GM10266 (cell line): ENCODE measurements around the gene ZNF841.
A peak's percentile ranks its signal among the peaks of the same experiment; 100 is the strongest.

ENCODE experiments used
- DNase-seq: peaks from one replicate; pipeline ENCODE4 v3.0.0; 2012; ENCODE audit errors: extremely low spot score
- TF ChIP-seq, protein P1 (sequence below): IDR thresholded peaks from 2 replicates; pipeline ENCODE4 v1.5.1; 2012; ENCODE audit warnings: mild to moderate bottlenecking, low read depth; ENCODE audit not compliant: control insufficient read depth, insufficient read depth; ENCODE audit errors: missing control alignments

The ZNF841 gene

DNA sequence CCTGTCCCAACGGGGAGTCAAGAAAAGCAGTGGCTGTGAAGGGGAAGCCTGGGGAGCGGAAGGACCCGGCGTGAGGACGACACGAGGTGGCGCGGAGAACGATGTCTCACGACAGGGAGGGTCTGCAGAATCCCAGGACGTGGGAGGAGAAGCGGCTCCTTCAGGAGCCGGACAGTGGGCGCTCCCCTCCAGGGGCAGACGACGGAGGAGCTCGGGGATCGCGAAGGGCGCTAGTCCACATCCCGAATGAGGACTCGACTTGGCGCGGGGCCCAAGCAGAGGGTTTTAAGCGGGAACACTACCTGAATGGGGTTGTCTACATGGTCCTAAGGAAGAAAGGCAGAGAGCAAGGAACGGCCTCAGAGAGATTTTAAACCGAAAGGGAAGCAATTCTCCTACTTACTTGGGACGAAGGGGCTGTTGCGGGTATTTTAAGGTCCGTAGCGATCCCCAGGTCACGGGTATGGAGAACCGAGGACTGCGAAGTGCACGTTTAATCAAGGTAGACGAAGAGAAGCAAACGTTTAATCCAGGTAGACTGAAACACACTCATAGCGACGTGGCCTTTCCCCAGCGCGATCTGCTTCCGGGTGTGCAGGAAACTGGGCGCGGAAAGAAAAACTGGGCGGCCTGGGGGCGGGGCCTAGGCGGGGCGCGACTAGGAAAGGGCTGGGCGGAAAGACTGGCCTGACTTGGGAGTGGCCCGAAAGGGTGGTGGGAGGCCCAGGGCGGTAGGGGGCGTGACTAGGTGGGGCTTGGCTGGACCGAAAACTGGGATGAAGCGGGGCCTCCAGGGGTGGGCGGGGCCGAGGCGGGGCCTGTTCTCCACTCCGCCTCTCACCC, at the start of gene ZNF841:
Gene ZNF841, minus strand, starts transcription at position 594 of the 843 bp plus-strand sequence. CDS start 10,964 bp downstream, outside the sequence.
- TF ChIP-seq, protein P1, sequence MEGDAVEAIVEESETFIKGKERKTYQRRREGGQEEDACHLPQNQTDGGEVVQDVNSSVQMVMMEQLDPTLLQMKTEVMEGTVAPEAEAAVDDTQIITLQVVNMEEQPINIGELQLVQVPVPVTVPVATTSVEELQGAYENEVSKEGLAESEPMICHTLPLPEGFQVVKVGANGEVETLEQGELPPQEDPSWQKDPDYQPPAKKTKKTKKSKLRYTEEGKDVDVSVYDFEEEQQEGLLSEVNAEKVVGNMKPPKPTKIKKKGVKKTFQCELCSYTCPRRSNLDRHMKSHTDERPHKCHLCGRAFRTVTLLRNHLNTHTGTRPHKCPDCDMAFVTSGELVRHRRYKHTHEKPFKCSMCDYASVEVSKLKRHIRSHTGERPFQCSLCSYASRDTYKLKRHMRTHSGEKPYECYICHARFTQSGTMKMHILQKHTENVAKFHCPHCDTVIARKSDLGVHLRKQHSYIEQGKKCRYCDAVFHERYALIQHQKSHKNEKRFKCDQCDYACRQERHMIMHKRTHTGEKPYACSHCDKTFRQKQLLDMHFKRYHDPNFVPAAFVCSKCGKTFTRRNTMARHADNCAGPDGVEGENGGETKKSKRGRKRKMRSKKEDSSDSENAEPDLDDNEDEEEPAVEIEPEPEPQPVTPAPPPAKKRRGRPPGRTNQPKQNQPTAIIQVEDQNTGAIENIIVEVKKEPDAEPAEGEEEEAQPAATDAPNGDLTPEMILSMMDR, result no peak
- peak; percentile 82 for DNase-seq

DNA sequence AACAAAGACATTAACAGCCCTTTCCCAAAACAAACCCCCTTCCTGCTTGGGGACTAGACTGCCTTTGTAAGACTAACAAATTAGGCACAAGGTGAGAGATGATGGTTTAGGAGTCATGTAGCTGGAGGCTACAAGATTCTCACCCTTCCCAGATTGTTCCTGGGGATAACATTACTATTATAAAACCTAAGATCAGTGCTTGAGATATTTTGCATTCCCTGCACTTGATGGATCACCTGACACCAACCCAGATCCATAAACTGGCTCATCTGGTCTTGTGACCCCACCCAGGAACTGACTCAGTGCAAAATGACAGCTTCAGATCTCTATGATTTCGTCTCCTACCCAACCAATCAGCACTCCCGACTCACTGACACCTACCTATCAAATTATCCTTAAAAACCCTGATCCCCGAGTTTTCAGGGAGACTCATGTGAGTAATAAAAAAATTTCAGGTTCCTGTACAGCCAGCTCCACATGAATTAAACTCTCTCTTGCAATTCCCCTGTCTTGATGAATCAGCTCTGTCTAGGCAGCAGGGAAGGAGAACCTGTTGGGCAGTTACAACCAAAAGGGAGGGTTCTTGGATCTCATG, 46.5 kb upstream of the ZNF841 start:
- TF ChIP-seq, protein P1, result no peak
- no peak for DNase-seq

DNA sequence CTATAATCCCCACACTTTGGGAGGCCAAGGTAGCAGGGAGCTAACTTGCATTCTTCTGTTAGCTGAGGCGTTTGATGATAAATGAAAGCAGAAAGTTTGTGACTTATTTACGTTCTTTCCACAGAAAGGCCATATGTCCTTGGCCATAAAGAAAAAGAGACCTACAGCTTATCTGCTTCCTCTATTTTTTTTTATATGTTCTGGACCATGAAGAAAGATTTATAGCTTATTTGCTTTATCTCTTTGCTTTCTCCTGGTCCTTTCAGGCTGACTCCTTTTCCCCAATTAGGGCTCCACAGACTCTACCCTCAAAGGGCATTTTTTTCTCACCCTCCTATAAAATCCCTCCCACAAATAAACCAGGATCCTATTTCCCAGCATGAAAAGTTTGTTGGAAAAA, 45.6 kb upstream of the ZNF841 start:
- TF ChIP-seq, protein P1, result no peak
- no peak for DNase-seq

DNA sequence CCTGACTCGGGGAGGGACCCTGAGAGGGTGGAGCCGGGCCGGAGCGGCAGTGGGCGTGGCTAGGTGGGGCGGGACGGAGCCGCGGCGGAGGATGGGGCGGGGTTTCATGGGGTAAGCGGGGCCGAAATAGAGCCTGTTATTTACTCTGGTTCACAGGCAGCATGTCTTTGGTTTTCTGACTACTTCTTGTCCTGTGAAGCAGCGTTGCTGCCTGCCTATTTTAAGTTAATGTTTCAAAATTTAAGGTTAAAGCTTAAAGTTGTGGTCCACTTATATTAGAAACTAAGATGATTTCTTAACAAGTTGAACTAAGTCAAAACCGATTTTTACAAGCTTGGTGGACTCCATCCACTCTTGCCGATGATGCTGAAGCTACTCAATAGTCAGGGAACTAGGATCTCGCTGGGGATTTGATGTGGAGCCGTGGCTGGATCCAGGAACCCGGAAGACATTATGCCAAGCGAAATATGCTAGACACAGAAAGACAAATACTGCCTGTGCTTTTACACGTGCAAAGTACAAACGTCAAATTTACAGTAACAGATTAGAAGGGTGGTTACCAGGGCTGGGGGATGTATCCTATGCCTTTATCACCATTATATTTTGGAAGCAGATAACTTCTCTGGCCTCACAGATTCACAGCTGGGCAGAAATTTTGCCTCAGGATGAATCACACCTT, 44.6 kb upstream of the ZNF841 start:
- TF ChIP-seq, protein P1, result no peak
- DNase-seq, result peak; percentile 94

DNA sequence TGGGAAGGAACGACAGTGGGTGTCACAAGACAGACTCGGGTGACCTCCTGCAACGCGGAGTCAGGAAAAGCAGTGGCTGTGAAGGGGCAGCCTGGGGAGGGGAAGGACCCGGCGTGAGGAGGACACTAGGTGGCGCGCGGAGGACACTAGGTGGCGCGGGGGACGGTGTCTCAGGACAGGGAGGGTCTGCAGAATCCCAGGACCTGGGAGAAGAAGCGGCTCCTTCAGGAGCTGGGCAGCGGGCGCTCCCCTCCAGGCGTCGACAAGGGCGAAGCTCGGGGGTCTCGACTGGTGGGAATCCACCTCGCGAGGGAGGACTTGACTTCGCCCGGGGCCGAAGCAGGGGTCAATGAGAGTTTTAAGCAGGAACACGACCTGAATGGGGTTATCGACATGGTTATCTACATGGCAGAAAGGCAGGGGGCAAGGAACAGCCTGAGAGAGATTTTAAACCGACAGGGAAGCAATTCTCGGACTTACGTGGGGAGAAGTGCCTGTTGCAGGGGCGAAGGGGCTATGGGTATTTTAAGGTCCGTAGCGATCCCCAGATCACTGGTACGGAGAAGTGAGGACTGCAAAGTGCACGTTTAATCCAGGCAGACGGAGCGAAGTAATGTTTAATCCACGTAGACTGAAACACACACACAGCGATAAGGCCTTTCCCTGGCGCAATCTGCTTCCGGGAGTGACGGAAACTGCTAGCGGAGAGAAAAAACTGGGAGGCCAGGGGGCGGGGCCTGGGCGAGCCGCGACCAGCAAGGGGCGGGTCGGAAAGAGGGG, 43.9 kb upstream of the ZNF841 start, which contains the start of gene ZNF616:
Gene ZNF616, minus strand, starts transcription at position 687 of the 780 bp plus-strand sequence. CDS start 9,426 bp downstream, outside the sequence.
- TF ChIP-seq, protein P1, result peak; percentile 98
- peak; percentile 74 for DNase-seq

DNA sequence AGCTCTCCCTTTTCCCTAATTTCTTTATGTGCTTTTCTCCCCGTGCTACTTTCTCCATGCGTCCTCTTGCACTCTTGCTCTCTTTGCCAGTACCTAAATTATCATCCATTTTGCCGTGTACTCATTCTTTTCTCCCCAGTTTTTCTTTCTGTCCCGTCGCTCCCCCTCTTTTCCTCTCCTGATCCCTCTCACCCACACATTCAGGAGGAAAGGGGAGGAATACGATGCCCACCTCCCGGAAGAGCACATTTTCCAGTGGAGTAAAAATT, 43.4 kb upstream of the ZNF841 start:
- TF ChIP-seq, protein P1, result no peak

More for the DNA sequence above, 43.4 kb upstream of the ZNF841 start:
- DNase-seq, result peak; percentile 5
